ENCODE measurements around the gene GCNA.
"Not testable (repeated sequence)": the region's sequence is repeated elsewhere in the genome, so short reads cannot be mapped to it uniquely, and the experiment has no call there.

Gene GCNA

GRCh38 chrX:71559773-71560172 is 18.5 kb upstream of the GCNA start:
- DNase-seq, result not testable (repeated sequence)

- DNase-seq, result no peak
These were observed 14.3 kb upstream of the GCNA start for GRCh38 chrX:71563921-71564320.

GRCh38 chrX:71565474-71566041 is 12.7 kb upstream of the GCNA start:
- no peak for DNase-seq

GRCh38 chrX:71571390-71571789 is 6.8 kb upstream of the GCNA start:
- DNase-seq, result not testable (repeated sequence)

- no peak for DNase-seq
These were observed 4.6 kb upstream of the GCNA start for GRCh38 chrX:71573590-71573989.

GRCh38 chrX:71577682-71578081 is 555 bp upstream of the GCNA start:
- DNase-seq, result no peak

GRCh38 chrX:71579136-71579989 is 1.1 kb downstream of the GCNA start:
- DNase-seq, result no peak

GRCh38 chrX:71579990-71580380 is 1.7 kb downstream of the GCNA start:
- DNase-seq, result no peak

- DNase-seq, result no peak
These were observed 3.0 kb downstream of the GCNA start for GRCh38 chrX:71581210-71581609.

- DNase-seq, result no peak
These were observed 8.7 kb downstream of the GCNA start for GRCh38 chrX:71586929-71587328.

- not testable (repeated sequence) for DNase-seq
These were observed 15.0 kb downstream of the GCNA start for GRCh38 chrX:71593210-71593609.

- no peak for DNase-seq
These were observed 21.7 kb downstream of the GCNA start for GRCh38 chrX:71599965-71600364.

- DNase-seq, result no peak
These were observed 25.4 kb downstream of the GCNA start for GRCh38 chrX:71603618-71604017.

GRCh38 chrX:71604141-71604540 is 25.9 kb downstream of the GCNA start:
- DNase-seq, result no peak

- no peak for DNase-seq
These were observed 26.7 kb downstream of the GCNA start for GRCh38 chrX:71604796-71605568.

GRCh38 chrX:71606536-71607216 is 28.4 kb downstream of the GCNA start:
- no peak for DNase-seq

GRCh38 chrX:71607488-71607887 is 29.3 kb downstream of the GCNA start:
- DNase-seq, result no peak

- DNase-seq, result no peak
These were observed 31.0 kb downstream of the GCNA start for GRCh38 chrX:71609095-71609750.

- DNase-seq, result not testable (repeated sequence)
These were observed 33.5 kb downstream of the GCNA start for GRCh38 chrX:71611736-71612135.

GRCh38 chrX:71612256-71612655 is 34.0 kb downstream of the GCNA start:
- no peak for DNase-seq

- no peak for DNase-seq
These were observed 36.8 kb downstream of the GCNA start for GRCh38 chrX:71615056-71615455.

- no peak for DNase-seq
These were observed 37.7 kb downstream of the GCNA start for GRCh38 chrX:71615954-71616353.
